HG02938 (cell line): ENCODE measurements around the gene DDX24.

Source experiments
- ATAC-seq: cut with Tn5 transposase; IDR thresholded peaks from one replicate; pipeline ENCODE4 v1.9.1; 2021; ENCODE audit warnings: mild to moderate bottlenecking, moderate library complexity; ENCODE audit not compliant: unreplicated experiment

Gene DDX24

GRCh38 chr14:94080621-94081385 is at the start of gene DDX24, which contains the start of gene IFI27L1:
DDX24 (minus strand) TSS chr14:94081202; CDS start chr14:94079742, 1,460 bp downstream.
IFI27L1 (plus strand) TSS chr14:94081310; CDS start chr14:94096938, 15,628 bp downstream.
- ATAC-seq: peak; percentile 96

- no peak for ATAC-seq
These were observed 48.9 kb upstream of the DDX24 start for GRCh38 chr14:94129758-94130414.

GRCh38 chr14:94129111-94129757 is 48.2 kb upstream of the DDX24 start, which contains the start of gene IFI27L2:
IFI27L2 (minus strand) TSS chr14:94129604; CDS start chr14:94129564, 40 bp downstream.
- peak; percentile 84 for ATAC-seq

GRCh38 chr14:94128216-94128839 is 47.3 kb upstream of the DDX24 start:
- ATAC-seq: no peak

- no peak for ATAC-seq
These were observed 46.3 kb upstream of the DDX24 start for GRCh38 chr14:94127330-94127729.

- no peak for ATAC-seq
These were observed 45.8 kb upstream of the DDX24 start for GRCh38 chr14:94126800-94127199.

- no peak for ATAC-seq
These were observed 45.3 kb upstream of the DDX24 start for GRCh38 chr14:94126419-94126677.

- ATAC-seq: no peak
These were observed 44.8 kb upstream of the DDX24 start for GRCh38 chr14:94125659-94126418.

GRCh38 chr14:94124582-94125377 is 43.8 kb upstream of the DDX24 start:
- ATAC-seq: no peak

- ATAC-seq: no peak
These were observed 42.9 kb upstream of the DDX24 start for GRCh38 chr14:94123868-94124267.

GRCh38 chr14:94123296-94123695 is 42.3 kb upstream of the DDX24 start:
- no peak for ATAC-seq

GRCh38 chr14:94122438-94122837 is 41.4 kb upstream of the DDX24 start:
- no peak for ATAC-seq

- ATAC-seq: no peak
These were observed 40.5 kb upstream of the DDX24 start for GRCh38 chr14:94121485-94121884.

- ATAC-seq: no peak
These were observed 39.8 kb upstream of the DDX24 start for GRCh38 chr14:94120667-94121340.

GRCh38 chr14:94119071-94119470 is 38.1 kb upstream of the DDX24 start:
- ATAC-seq: no peak

- no peak for ATAC-seq
These were observed 36.9 kb upstream of the DDX24 start for GRCh38 chr14:94117856-94118255.

- no peak for ATAC-seq
These were observed 35.7 kb upstream of the DDX24 start for GRCh38 chr14:94116701-94117100.

GRCh38 chr14:94115631-94116030 is 34.6 kb upstream of the DDX24 start:
- ATAC-seq: no peak

- no peak for ATAC-seq
These were observed 34.1 kb upstream of the DDX24 start for GRCh38 chr14:94115058-94115591.
